Measurements from ENCODE around the gene UBE2K.

Gene UBE2K

GRCh38 chr4:39785083-39785482, 87.1 kb downstream of the UBE2K start:
- TF ChIP-seq CSDC2 (CRISPR knock-in tag; IDR thresholded peaks at IDR 0.05) (no peak), GLIS3 (CRISPR knock-in tag; IDR thresholded peaks at IDR 0.05) (no peak), ISL1 (CRISPR knock-in tag; IDR thresholded peaks at IDR 0.05) (no peak), ARNTL (CRISPR knock-in tag; IDR thresholded peaks at IDR 0.05; ENCODE audit: borderline replicate concordance, low read depth) (no peak)

DNA sequence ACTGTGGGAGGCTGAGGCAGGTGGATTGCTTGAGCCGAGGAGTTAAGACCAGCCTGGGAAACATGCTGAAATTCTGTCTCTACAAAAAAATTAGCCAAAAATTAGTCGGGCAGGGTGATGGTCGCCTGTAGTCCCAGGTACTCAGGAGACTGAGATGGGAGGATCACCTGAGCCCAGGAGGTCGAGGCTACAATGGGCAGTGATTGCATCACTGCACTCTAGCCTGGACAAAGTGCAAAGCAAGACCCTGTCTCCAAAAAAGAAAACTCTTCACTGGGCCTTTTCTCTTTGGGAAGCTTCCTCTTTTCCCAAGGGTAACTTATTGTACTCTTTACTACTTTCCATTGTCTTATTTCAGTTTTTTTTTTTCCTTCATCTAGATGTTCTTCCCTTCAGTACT, 88.9 kb downstream of the UBE2K start:
- ATAC-seq = no peak

More at GRCh38 chr4:39785083-39785482, 87.1 kb downstream of the UBE2K start:
- no peak for ATAC-seq

GRCh38 chr4:39792128-39792527, 94.2 kb downstream of the UBE2K start:
- TF ChIP-seq, protein P1, sequence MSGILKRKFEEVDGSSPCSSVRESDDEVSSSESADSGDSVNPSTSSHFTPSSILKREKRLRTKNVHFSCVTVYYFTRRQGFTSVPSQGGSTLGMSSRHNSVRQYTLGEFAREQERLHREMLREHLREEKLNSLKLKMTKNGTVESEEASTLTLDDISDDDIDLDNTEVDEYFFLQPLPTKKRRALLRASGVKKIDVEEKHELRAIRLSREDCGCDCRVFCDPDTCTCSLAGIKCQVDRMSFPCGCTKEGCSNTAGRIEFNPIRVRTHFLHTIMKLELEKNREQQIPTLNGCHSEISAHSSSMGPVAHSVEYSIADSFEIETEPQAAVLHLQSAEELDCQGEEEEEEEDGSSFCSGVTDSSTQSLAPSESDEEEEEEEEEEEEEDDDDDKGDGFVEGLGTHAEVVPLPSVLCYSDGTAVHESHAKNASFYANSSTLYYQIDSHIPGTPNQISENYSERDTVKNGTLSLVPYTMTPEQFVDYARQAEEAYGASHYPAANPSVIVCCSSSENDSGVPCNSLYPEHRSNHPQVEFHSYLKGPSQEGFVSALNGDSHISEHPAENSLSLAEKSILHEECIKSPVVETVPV (CRISPR knock-in tag; IDR thresholded peaks at IDR 0.05) = no peak
- TF ChIP-seq ZFP30 (CRISPR knock-in tag; IDR thresholded peaks at IDR 0.05) = no peak
- TF ChIP-seq ZNF70 (CRISPR knock-in tag; IDR thresholded peaks at IDR 0.05) = no peak
- TF ChIP-seq, protein P2, sequence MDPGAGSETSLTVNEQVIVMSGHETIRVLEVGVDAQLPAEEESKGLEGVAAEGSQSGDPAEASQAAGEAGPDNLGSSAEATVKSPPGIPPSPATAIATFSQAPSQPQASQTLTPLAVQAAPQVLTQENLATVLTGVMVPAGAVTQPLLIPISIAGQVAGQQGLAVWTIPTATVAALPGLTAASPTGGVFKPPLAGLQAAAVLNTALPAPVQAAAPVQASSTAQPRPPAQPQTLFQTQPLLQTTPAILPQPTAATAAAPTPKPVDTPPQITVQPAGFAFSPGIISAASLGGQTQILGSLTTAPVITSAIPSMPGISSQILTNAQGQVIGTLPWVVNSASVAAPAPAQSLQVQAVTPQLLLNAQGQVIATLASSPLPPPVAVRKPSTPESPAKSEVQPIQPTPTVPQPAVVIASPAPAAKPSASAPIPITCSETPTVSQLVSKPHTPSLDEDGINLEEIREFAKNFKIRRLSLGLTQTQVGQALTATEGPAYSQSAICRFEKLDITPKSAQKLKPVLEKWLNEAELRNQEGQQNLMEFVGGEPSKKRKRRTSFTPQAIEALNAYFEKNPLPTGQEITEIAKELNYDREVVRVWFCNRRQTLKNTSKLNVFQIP (CRISPR knock-in tag; IDR thresholded peaks at IDR 0.05; ENCODE audit: borderline replicate concordance, low read depth) = no peak
- TF ChIP-seq ESRRG (CRISPR knock-in tag; IDR thresholded peaks at IDR 0.05) = no peak
- no peak for TF ChIP-seq CREB5 (CRISPR knock-in tag; IDR thresholded peaks at IDR 0.05; ENCODE audit: low read depth)
- TF ChIP-seq OSR1 (CRISPR knock-in tag; IDR thresholded peaks at IDR 0.05) = no peak
- no peak for TF ChIP-seq PPARA (CRISPR knock-in tag; IDR thresholded peaks at IDR 0.05; ENCODE audit: borderline replicate concordance)
- no peak for TF ChIP-seq ISL1 (CRISPR knock-in tag; IDR thresholded peaks at IDR 0.05)
- no peak for ATAC-seq

More for the DNA sequence above, 88.9 kb downstream of the UBE2K start:
- no peak for TF ChIP-seq BACH2 (CRISPR knock-in tag; IDR thresholded peaks at IDR 0.05; ENCODE audit: borderline replicate concordance)
- TF ChIP-seq, protein P2 (CRISPR knock-in tag; IDR thresholded peaks at IDR 0.05; ENCODE audit: borderline replicate concordance, low read depth) = no peak
- no peak for TF ChIP-seq PPARA (CRISPR knock-in tag; IDR thresholded peaks at IDR 0.05; ENCODE audit: borderline replicate concordance)
- no peak for TF ChIP-seq ZFP3 (CRISPR knock-in tag; IDR thresholded peaks at IDR 0.05)
- TF ChIP-seq, protein P1 (CRISPR knock-in tag; IDR thresholded peaks at IDR 0.05) = no peak
- TF ChIP-seq ZC3H10 (CRISPR knock-in tag; IDR thresholded peaks at IDR 0.05) = no peak
- TF ChIP-seq ARNTL (CRISPR knock-in tag; IDR thresholded peaks at IDR 0.05; ENCODE audit: borderline replicate concordance, low read depth) = no peak
- TF ChIP-seq GLIS3 (CRISPR knock-in tag; IDR thresholded peaks at IDR 0.05) = no peak
- no peak for TF ChIP-seq CREB5 (CRISPR knock-in tag; IDR thresholded peaks at IDR 0.05; ENCODE audit: low read depth)
- no peak for TF ChIP-seq ISL1 (CRISPR knock-in tag; IDR thresholded peaks at IDR 0.05)
- TF ChIP-seq CSDC2 (CRISPR knock-in tag; IDR thresholded peaks at IDR 0.05) = no peak
- TF ChIP-seq ZNF70 (CRISPR knock-in tag; IDR thresholded peaks at IDR 0.05) = no peak
- TF ChIP-seq SNAI2 (CRISPR knock-in tag; IDR thresholded peaks at IDR 0.05) = no peak
- TF ChIP-seq, protein P3, sequence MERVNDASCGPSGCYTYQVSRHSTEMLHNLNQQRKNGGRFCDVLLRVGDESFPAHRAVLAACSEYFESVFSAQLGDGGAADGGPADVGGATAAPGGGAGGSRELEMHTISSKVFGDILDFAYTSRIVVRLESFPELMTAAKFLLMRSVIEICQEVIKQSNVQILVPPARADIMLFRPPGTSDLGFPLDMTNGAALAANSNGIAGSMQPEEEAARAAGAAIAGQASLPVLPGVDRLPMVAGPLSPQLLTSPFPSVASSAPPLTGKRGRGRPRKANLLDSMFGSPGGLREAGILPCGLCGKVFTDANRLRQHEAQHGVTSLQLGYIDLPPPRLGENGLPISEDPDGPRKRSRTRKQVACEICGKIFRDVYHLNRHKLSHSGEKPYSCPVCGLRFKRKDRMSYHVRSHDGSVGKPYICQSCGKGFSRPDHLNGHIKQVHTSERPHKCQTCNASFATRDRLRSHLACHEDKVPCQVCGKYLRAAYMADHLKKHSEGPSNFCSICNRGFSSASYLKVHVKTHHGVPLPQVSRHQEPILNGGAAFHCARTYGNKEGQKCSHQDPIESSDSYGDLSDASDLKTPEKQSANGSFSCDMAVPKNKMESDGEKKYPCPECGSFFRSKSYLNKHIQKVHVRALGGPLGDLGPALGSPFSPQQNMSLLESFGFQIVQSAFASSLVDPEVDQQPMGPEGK (CRISPR knock-in tag; IDR thresholded peaks at IDR 0.05; ENCODE audit: borderline replicate concordance) = no peak
- no peak for TF ChIP-seq OSR1 (CRISPR knock-in tag; IDR thresholded peaks at IDR 0.05)
- no peak for TF ChIP-seq ESRRG (CRISPR knock-in tag; IDR thresholded peaks at IDR 0.05)
- no peak for TF ChIP-seq TCF4 (CRISPR knock-in tag; IDR thresholded peaks at IDR 0.05; ENCODE audit: borderline replicate concordance)
- no peak for TF ChIP-seq ZNF8 (CRISPR knock-in tag; IDR thresholded peaks at IDR 0.05)
- no peak for TF ChIP-seq ZNF565 (CRISPR knock-in tag; conservative IDR thresholded peaks at IDR 0.05; ENCODE audit: low read depth)
